ENCODE data around the gene IER2.
"Not testable (repeated sequence)": the region's sequence is repeated elsewhere in the genome, so short reads cannot be mapped to it uniquely, and the experiment has no call there.

IER2 gene

DNA sequence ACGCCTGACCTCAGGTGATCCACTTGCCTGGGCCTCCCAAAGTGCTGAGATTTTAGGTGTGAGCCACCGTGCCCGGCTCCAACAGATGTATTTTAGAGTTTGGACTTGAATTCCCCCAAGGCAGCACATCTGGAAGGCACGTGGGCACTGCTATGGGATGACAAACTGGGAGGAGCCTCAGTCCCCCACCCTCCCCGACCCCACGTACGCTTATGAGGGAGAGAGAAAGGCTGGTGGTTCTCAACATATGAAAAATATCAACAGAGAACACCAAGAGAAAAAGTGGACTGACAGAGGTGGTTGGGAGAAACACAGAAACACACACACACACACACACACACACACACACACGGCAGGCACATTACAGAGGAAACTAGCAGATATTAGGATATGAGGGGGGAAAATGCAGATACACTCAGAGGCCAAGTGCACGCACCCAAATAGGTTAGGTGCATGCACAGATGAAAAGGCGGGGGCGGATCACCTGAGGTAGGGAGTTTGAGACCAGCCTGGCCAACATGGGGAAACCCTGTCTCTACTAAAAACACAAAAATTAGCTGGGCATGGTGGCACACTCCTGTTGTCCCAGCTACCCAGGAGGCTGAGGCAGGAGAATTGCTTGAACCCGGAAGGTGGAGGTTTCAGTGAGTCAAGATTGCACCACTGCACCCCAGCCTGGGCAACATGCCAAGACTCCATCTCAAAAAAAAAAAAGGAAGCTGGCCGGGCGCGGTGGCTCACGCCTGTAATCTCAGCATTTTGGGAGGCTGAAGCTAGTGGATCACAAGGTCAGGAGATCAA is 3.2 kb upstream of the IER2 start:
- DNase-seq = no peak

GRCh38 chr19:13149173-13149627 is 1.0 kb upstream of the IER2 start:
- DNase-seq = not testable (repeated sequence)

DNA sequence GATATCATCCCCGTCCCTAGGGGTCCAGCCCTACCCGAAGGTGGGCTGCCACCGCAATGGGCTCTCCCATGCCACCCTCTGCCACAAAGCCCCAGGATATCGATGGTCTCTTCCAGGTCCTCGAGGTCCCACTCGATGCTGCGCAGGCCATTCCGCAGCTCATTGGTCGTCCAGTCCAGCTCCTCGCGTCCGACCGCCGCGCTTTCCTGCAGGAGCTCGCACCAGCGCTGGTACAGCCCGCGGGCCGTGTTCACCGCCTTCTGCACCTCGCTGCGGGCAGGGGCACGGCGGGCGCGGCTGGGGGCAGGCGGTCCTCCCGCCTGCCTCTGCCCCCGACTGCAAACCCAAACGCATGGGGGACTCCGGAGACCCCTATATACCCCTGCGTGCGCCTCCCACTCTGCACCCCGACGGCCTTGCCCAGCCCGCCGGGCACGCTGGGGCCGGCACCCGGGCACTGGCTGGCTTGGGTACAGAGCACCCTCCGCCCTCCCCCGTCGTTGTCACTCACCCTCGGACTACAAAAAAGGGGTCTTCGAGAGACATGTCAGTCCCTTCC is 504 bp upstream of the IER2 start:
- DNase-seq = peak; percentile 63

DNA sequence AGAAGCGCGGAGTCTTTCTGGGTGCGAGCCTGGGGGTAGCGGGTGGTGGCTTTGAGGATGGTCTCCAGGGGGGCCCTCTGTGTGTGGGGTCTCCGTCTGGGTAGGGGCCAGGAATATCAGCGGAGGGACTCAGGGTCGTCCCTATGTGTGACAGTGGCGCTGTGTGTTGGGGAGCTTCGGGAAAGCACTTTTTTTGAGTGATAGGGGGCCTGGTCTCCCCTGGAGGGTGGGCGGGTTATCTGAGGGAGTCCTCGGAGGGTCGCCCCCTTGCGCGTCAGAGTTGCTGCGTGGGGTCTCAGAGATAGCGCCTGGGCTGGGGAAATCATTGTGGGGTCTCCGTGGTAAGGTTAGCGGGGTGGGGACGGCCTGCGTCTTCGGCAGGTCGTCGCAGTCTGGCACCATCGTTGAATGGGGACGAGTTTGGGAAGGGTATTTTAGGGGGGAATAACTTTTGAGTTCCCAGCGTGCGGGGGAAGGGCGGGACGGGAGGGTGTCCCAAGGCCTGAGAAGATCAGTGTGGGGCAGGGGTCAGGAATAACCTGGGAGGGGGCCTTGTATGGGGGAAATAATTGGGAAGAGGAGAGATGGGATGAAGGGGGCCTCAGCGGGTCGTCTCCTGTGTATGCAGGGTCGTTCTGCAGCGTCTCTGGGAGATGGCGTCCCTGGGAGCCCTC is 857 bp downstream of the IER2 start:
- no peak for DNase-seq

DNA sequence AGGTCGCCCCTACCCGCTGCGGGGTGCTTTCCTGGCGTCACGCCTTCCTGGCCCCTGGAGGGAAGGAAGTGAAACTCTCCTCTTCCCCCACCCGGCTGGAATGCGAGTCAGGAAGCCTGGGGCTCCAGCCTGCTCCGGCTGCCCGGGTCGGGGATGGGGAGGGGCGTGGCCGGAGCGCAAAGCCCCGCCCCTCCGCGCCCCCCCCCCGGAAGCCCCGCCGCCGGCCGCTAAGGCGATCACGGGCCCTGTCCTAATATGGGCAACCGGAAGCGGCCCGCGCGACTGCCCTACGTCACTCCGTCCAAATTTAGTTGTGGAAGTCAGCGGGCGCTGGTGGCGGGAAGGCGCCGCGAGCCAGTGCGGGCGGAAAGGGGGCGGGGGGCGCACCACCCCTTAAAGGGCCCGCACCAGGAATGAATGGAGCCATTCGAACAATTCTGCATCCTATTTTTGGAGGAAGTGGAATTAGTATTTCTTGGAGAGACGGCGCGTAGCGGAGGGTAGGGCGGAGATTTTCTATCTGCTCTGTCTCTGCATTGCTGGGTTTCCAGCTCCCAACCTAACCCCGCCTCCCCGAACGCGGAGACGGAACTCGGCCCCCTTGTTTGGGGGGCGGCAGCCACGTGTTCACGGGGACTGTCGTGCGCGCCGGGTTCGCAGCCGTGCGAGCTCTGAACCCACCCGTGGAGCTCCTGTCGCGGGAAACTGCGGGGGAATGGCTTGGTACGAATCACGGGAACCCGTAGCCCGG is 1.6 kb downstream of the IER2 start:
- peak; percentile 96 for DNase-seq

DNA sequence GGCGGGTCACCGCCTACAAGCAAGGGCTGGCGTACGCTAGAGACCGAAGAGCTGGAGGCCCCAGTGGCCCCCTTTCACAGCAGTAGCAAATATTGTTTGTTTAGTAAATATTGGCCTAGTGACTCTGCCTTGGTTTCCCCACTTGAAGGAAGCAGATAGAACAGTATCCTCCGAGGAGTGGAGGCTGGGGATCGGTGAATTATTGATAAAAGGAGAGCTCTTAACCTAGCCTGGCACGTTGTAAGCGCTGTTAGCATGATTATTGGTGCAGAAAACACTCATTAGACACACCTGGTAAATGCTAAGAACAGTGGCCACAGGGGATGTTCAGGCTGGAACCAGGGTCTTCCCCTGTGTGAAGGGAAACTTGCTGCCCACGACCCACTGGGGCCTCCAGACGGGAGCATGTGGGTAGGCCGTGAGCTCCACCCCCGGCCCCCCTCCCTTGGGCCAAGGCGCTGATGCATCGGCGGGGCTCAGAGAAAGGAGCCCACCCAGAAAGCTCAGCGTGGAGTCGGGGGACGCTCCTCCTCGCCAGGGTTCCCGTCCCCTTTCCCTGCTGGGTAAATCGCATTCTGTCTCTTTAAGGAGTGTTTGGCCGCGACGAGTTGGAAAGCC is 2.3 kb downstream of the IER2 start:
- DNase-seq = no peak

- DNase-seq = peak; percentile 91
Observed at GRCh38 chr19:13152974-13153568, 2.9 kb downstream of the IER2 start.

DNA sequence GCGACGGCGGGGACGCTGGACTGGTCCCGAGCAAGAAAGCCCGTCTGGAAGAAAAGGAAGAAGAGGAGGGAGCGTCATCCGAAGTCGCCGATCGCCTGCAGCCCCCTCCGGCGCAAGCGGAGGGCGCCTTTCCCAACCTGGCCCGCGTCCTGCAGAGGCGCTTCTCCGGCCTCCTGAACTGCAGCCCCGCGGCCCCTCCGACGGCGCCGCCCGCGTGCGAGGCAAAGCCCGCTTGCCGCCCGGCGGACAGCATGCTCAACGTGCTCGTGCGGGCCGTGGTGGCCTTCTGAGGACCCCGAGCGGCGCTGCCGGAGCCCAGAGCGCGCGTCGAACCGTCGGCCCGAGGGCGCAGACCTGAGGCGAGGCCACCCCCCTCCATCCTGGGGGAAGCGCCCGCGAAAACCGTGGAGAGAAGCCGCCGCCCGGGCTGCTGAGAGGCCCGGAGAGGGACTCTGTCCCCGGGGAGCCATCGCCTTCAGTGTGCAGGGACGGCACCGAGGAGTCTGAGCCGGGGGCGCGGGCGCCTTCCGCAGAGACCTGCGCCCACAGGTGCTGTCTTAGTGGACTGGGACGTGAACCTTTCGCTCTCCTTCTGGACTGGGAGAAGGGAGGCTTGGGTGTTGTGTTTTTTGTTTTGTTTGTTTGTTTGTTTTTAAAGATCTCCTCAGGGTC is 3.5 kb downstream of the IER2 start:
- peak; percentile 40 for DNase-seq

GRCh38 chr19:13154241-13154778 is 4.1 kb downstream of the IER2 start:
- peak; percentile 20 for DNase-seq

DNA sequence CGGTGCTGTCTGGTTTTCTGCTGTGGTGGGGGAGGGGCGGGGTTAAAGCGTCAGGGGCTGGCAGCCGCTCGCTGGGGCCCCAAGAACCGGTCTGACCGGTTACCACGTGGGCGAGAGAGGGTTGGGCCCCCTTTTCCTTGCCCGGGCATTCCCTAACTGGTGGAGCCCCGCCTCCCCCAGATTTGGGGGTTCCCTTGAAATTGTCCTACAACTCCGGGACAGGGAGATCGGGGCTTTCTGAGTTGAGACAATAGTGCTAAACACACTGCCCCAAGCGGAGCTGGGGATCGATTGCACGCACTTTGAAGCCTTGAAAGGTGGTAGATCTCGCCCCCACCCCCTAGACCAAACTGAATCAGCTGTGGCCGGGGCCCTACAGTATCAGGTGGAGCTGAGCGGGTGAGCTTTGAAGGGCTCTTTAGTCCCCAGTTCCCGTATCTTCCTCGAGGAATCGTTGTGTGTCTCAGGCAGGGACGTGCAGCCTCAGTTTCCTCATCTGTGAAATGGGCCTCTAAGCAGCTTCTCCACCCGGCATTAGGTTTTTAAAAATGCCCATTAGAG is 4.8 kb downstream of the IER2 start:
- peak; percentile 6 for DNase-seq

DNA sequence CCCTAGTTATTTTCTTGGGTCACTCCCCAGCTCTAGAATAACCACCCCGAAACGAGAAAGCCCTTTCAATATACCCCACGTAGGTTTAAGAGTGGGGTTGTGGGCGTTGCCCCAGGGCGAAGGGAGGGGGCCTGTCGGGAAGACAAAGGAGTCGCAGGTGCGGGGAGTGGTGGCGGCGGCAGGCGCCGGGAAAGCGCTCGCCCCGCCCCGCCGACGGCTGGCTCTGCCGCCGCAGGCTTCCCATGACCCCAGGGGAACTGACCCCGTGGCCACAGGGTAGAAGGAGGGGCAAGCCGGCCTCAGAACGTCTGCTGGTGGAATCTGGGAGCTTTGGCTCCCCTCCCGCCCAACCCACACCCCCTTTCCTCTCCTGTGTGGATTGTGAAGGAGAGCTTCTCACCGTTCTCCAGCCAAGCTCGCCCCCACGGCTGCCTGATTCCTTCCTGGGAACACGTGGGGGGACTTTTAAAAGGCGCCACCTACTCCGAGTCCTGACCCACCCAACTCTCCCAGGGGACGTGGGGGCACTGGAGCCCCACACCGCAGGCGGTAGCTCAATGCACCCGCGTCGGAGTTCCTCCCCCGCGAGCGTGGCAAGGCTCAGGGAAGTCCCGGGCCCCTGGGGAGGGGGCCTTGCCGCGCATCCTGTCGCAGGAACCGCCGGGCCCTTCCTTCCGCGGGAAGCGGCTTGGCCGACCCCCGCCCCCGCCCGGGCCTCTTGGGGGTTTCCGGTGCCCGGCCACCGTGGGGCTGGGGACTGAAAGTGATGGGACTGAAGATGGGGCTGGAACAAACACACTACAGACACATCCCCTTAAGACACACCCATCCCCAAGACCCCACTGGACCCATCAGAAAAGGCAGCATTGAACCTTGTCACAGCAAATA is 5.5 kb downstream of the IER2 start:
- no peak for DNase-seq

DNA sequence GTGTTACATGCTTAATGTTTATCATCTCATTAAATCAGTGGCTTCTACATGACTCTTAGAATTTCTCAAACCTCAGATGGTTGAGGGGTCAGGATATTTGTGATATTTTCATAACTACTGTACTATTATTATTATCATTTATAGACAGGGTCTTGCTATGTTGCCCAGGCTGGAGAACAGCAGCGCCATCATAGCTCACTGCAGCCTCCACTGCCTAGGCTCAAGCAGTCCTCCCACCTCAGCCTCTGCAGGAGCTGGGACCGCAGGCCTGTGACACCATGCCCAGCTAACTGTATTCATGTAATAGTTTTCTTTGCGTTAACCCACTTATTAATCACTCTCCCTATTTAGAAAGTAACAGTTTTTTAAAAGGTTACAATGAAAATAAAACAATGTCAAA is 9.5 kb downstream of the IER2 start:
- no peak for DNase-seq

GRCh38 chr19:13160557-13160956 is 10.3 kb downstream of the IER2 start:
- no peak for DNase-seq

DNA sequence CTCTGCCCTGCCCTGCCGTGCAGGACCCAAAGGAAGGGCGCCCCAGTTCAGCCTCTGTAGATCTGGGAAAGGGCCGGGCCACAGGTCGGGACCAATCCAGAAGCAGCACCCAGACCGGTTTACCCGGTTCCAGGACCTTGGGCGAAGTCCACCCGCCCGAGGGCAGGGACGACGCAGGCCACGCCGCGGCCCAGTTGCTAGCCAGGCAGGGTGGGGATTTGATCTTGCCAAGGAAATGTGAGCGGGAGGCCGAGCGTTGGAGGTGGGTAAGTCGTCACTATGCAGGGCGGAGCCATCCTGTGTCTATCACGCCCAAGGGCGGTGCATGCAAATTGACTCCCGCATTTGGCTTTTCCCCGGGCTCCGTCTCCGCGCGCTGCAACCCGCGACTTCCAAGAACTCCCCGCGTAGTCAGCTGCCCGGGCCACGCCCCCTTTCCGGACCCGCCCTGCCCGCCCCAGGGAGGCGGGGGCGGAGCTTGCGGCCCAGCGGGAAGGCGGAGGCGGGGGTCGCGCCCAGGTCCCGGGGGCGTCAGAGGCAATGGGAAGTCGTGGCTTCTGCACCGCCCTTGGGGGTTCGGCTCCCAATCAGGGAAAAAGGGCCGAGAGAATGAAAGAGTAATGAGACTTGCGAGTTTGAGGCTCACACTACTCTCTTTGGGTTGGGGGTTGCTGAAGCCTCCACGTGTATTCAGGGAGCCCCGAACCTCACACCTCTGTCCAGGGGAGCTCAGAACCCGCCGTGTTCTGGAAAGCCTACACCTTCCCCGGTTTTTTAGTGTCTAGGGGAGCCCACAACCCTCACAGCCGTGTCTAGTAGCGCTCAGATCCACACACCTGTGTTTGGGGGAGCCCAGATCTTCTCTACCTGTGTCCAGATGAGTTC is 12.8 kb downstream of the IER2 start:
- DNase-seq = peak; percentile 89

GRCh38 chr19:13163609-13164342 is 13.6 kb downstream of the IER2 start:
- DNase-seq = peak; percentile 36

DNA sequence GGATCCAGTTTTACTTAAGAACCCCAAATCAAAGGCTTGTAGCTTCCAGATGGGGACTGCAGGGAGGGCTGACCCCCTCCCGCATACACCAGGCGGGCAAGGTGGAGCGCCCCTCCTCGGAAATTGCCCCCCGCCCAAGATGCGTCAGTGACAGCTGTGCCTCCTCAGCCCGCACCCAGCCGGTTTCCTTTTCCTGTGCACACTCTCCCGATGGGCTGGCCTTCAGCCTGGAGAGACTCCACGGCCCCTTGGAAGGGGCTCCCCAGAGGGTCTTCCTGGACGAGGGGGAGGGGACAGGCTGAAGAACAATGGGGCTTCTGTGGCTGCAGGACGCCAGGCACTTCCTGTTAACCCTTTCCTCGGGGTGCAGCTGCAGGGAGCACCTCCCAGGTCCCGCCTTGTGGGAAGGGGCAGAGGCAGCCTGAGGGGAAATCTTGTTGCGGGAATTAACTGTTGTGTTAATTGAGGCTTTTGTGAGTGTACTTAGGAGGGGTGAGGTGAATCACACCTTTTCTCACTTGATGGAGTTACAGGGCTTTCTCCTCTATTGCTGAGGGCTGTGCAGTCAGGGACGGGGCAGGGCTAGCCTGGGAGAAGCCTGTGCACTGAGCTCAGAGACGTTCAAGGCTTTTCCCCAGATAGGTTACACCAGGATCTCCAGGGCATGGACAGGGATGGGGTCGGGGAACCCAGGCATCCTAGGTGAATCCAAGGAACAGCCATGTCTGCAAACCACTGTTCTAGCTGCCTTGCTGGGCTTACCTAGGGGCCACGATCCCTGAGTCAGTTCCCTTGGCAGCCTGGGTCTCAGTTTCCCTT is 14.3 kb downstream of the IER2 start:
- peak; percentile 49 for DNase-seq
